B cell (primary cell): ENCODE results near the gene DOCK4.

Experiments used
- EZH2 ChIP-seq: IDR thresholded peaks from 2 replicates; pipeline ENCODE4 v1.6.1; 2012; ENCODE audit warnings: borderline replicate concordance, low read depth, mild to moderate bottlenecking, moderate library complexity, low read length; ENCODE audit not compliant: insufficient read depth, poor library complexity, severe bottlenecking
- TF ChIP-seq, protein P1 (sequence below): fragments of 200-600 bp; IDR thresholded peaks from one replicate; pipeline ENCODE4 v1.8.0; 2022; ENCODE audit warnings: antibody characterized with exemption, mild to moderate bottlenecking

DNA sequence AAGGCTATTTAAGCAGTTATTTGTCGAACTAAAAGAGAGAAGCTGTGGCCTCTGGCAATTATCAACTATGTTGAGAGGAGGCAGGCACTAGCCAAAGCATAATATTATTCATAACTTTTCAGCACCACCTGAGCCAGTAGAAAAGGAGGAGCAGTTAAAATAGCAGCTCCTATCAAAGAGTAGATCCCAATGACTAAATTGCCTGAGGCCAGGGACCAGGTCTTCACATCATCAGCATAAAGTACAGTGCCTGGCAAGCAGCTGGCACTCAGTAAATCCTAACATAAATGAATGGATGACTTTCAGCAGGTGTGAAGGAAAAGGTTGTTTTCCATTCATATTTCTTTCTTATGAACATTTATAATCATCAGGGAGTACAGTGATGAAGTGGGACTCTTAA lies 334.9 kb downstream of the DOCK4 start:
- TF ChIP-seq, protein P1, sequence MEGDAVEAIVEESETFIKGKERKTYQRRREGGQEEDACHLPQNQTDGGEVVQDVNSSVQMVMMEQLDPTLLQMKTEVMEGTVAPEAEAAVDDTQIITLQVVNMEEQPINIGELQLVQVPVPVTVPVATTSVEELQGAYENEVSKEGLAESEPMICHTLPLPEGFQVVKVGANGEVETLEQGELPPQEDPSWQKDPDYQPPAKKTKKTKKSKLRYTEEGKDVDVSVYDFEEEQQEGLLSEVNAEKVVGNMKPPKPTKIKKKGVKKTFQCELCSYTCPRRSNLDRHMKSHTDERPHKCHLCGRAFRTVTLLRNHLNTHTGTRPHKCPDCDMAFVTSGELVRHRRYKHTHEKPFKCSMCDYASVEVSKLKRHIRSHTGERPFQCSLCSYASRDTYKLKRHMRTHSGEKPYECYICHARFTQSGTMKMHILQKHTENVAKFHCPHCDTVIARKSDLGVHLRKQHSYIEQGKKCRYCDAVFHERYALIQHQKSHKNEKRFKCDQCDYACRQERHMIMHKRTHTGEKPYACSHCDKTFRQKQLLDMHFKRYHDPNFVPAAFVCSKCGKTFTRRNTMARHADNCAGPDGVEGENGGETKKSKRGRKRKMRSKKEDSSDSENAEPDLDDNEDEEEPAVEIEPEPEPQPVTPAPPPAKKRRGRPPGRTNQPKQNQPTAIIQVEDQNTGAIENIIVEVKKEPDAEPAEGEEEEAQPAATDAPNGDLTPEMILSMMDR: no peak
- TF ChIP-seq EZH2: no peak
